ENCODE measurements around the gene MBD6.

DNA sequence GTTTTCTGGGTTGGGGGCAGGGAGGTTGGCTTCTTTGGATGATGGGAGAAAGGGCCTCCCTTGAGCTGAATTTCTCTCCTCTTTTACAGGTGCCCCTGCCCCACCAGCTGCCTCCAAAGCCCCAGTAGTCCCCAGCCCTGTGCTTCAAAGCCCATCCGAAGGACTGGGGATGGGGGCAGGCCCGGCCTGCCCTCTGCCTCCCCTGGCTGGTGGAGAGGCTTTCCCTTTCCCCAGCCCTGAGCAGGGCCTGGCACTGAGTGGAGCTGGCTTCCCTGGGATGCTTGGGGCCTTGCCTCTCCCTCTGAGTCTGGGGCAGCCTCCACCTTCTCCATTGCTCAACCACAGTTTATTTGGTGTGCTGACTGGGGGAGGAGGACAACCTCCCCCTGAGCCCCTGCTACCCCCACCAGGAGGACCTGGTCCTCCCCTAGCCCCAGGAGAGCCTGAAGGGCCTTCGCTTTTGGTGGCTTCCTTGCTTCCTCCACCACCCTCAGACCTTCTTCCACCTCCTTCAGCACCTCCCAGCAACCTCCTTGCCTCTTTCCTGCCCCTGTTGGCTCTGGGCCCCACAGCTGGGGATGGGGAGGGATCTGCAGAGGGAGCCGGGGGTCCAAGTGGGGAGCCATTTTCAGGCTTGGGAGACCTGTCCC, 4.0 kb downstream of the MBD6 start:
- TF ChIP-seq CTCF (conservative IDR thresholded peaks at IDR 0.05; ENCODE audit: low read length), result no peak
- TF ChIP-seq EZH2phosphoT487 (IDR thresholded peaks at IDR 0.05; ENCODE audit: borderline replicate concordance, low read depth, low read length), result no peak

All from OCI-LY7 (cell line).